HCT116 (cell line): ENCODE measurements around the gene FCRL6. TPM values are rescaled to one million over a fixed set of nuclear protein-coding genes. Genes with fewer than 3 reads are reported as not detected.

Source experiments
- ATAC-seq: fragments of 200-7000 bp; cut with Tn5 transposase; 2 replicates; pipeline ENCODE4 v1.9.1; 2020; ENCODE audit warnings: mild to moderate bottlenecking, moderate library complexity
- BruUV-seq: library from RNA; stranded (reverse); fragments of 400-500 nt; replicated peaks from 2 replicates; lab custom pipeline; 2021; lab: Mats Ljungman, UMichigan
- CTCF ChIA-PET: fragments of 300-600 bp; sonication (Branson Sonifier 250); formaldehyde crosslinking; loops from one replicate; lab custom pipeline; 2021; ENCODE audit warnings: antibody characterized with exemption; lab: Charles Lee
- POLR2A ChIA-PET: fragments of 300-600, 350-600 bp; sonication (Branson Sonifier 250); formaldehyde crosslinking; loops from one replicate; lab custom pipeline; 2021; ENCODE audit warnings: antibody characterized with exemption; lab: Charles Lee
- RAD21 ChIA-PET, 2 experiments: fragments of 300-600 bp; sonication (Branson Sonifier 250); formaldehyde crosslinking; loops; one replicate each; lab custom pipeline; 2023; ENCODE audit warnings: low total read pairs in 2 of 2; ENCODE audit not compliant: uncharacterized antibody in 2 of 2, unreplicated experiment in 2 of 2, low non-redundant PET in 1 of 2; lab: Charles Lee
- DNase-seq: peaks from one replicate; pipeline ENCODE4 v3.0.0-alpha.2; 2010; ENCODE audit warnings: low read depth, low spot score
- H2AFZ ChIP-seq: fragments of 200-600 bp; shearing (Covaris generic), sonication (generic); 2 replicates; pipeline ENCODE4 v1.6.1; 2017; ENCODE audit warnings: low read depth, mixed run types, mixed read lengths, antibody characterized with exemption, low read length; ENCODE audit not compliant: poor library complexity, severe bottlenecking
- H3K27ac ChIP-seq: 2 replicates; pipeline ENCODE4 v1.5.1; 2012; ENCODE audit warnings: low read depth, low read length
- H3K27me3 ChIP-seq: fragments of 200-600 bp; sonication (generic); 2 replicates; pipeline ENCODE4 v1.6.1; 2016; ENCODE audit warnings: mixed run types, low read length, mixed read lengths; ENCODE audit not compliant: insufficient read depth
- H3K36me3 ChIP-seq, 2 experiments: fragments of 200-500 bp in 1 of 2; fragments of 200-600 bp in 1 of 2; sonication (Bioruptor generic) in 1 of 2; sonication (generic) in 1 of 2; 2 replicates each; pipeline versions ENCODE4 v1.5.1 to v1.6.1; 2014 to 2016; ENCODE audit warnings: low read length in 2 of 2, inconsistent platforms in 1 of 2, mixed read lengths in 1 of 2, mixed run types in 1 of 2; ENCODE audit not compliant: insufficient read depth in 2 of 2, control insufficient read depth in 1 of 2
- H3K4me1 ChIP-seq, 2 experiments: fragments of 200-600 bp in 1 of 2; sonication (generic) in 1 of 2; 2 replicates each; pipeline versions ENCODE4 v1.5.1 to v1.6.1; 2012 to 2017; ENCODE audit warnings: low read length in 2 of 2, inconsistent platforms in 1 of 2, mild to moderate bottlenecking in 1 of 2, mixed read lengths in 1 of 2, mixed run types in 1 of 2, moderate library complexity in 1 of 2; ENCODE audit not compliant: insufficient read depth in 2 of 2, control insufficient read depth in 1 of 2
- H3K4me2 ChIP-seq: fragments of 200-600 bp; sonication (generic); 2 replicates; pipeline ENCODE4 v1.6.1; 2017; ENCODE audit warnings: mixed run types, low read length, mixed read lengths
- H3K4me3 ChIP-seq, 2 experiments: fragments of 200-600 bp in 1 of 2; sonication (generic) in 1 of 2; replicated peaks in 1 of 2; 2 replicates each; pipeline ENCODE4 v1.5.1; 2011 to 2016; ENCODE audit warnings: low read length in 2 of 2, control low read depth in 1 of 2, low read depth in 1 of 2, mild to moderate bottlenecking in 1 of 2, mixed read lengths in 1 of 2, mixed run types in 1 of 2
- H3K79me2 ChIP-seq: fragments of 200-600 bp; sonication (generic); 2 replicates; pipeline ENCODE4 v1.6.1; 2017; ENCODE audit warnings: mild to moderate bottlenecking, mixed run types, low read length, moderate library complexity, mixed read lengths; ENCODE audit not compliant: insufficient read depth
- H3K9ac ChIP-seq: fragments of 200-600 bp; sonication (generic); 2 replicates; pipeline ENCODE4 v1.6.1; 2016; ENCODE audit warnings: low read length, mixed read lengths
- H3K9me2 ChIP-seq: fragments of 200-600 bp; sonication (generic), shearing (Covaris generic); 2 replicates; pipeline ENCODE4 v1.6.1; 2017; ENCODE audit warnings: mixed run types, mild to moderate bottlenecking, moderate library complexity; ENCODE audit not compliant: insufficient read depth
- H3K9me3 ChIP-seq, 2 experiments: fragments of 200-500 bp in 1 of 2; fragments of 200-600 bp in 1 of 2; sonication (Bioruptor generic) in 1 of 2; sonication (generic) in 1 of 2; 2 replicates each; pipeline ENCODE4 v1.6.1; 2014 to 2017; ENCODE audit warnings: low read length in 2 of 2, mixed read lengths in 2 of 2, inconsistent platforms in 1 of 2, low read depth in 1 of 2, mild to moderate bottlenecking in 1 of 2, mixed run types in 1 of 2, moderate library complexity in 1 of 2; ENCODE audit not compliant: control insufficient read depth in 1 of 2, insufficient read depth in 1 of 2
- H4K20me1 ChIP-seq: fragments of 200-600 bp; sonication (generic), shearing (Covaris generic); 2 replicates; pipeline ENCODE4 v1.6.1; 2017; ENCODE audit warnings: mixed run types, mild to moderate bottlenecking, moderate library complexity; ENCODE audit not compliant: insufficient read depth
- ATF3 ChIP-seq: IDR thresholded peaks from 2 replicates; pipeline ENCODE4 v1.6.1; 2012
- CBX3 ChIP-seq: IDR thresholded peaks from 2 replicates; pipeline ENCODE4 v1.6.1; 2012; ENCODE audit warnings: low read depth
- CEBPB ChIP-seq: IDR thresholded peaks from 2 replicates; pipeline ENCODE4 v1.6.1; 2012; ENCODE audit warnings: low read depth
- CTCF ChIP-seq, 3 experiments: fragments of 200-600 bp in 1 of 3; sonication (generic) in 1 of 3; IDR thresholded peaks in 2 of 3; conservative IDR thresholded peaks in 1 of 3; 2 replicates each; pipeline ENCODE4 v1.5.1; 2012 to 2017; ENCODE audit warnings: low read depth in 2 of 3, low read length in 2 of 3, antibody characterized with exemption in 1 of 3, borderline replicate concordance in 1 of 3, control low read depth in 1 of 3, mild to moderate bottlenecking in 1 of 3, mixed read lengths in 1 of 3, mixed run types in 1 of 3, moderate library complexity in 1 of 3; ENCODE audit not compliant: insufficient read depth in 1 of 3
- EGR1 ChIP-seq: IDR thresholded peaks from 2 replicates; pipeline ENCODE4 v1.6.1; 2012; ENCODE audit warnings: low read depth
- FOSL1 ChIP-seq: IDR thresholded peaks from 2 replicates; pipeline ENCODE4 v1.6.1; 2012; ENCODE audit warnings: low read depth
- RAD21 ChIP-seq: IDR thresholded peaks from 2 replicates; pipeline ENCODE4 v1.6.1; 2012; ENCODE audit warnings: low read depth, mild to moderate bottlenecking
- REST ChIP-seq: IDR thresholded peaks from 2 replicates; pipeline ENCODE4 v1.6.1; 2012; ENCODE audit warnings: low read depth
- SIN3A ChIP-seq: IDR thresholded peaks from 2 replicates; pipeline ENCODE4 v1.6.1; 2012; ENCODE audit warnings: low read depth
- TCF7L2 ChIP-seq: IDR thresholded peaks from 2 replicates; pipeline ENCODE4 v1.7.0; 2011; ENCODE audit warnings: borderline replicate concordance, inconsistent platforms; ENCODE audit not compliant: insufficient read depth, insufficient read length; ENCODE audit errors: extremely low read depth
- ZFX ChIP-seq: fragments of 450-650 bp; IDR thresholded peaks from 2 replicates; pipeline ENCODE4 v1.6.1; 2017
- ZNF274 ChIP-seq: fragments of 200-500 bp; sonication (Bioruptor generic); IDR thresholded peaks from 2 replicates; pipeline ENCODE4 v1.6.1; 2014; ENCODE audit warnings: mild to moderate bottlenecking, low read depth, low read length, inconsistent platforms
- intact Hi-C: fragments of 100-400 bp; cut with micrococcal nuclease; formaldehyde crosslinking; loops from 2 replicates; pipeline ENCODE4 v1.10.0; 2022
- total RNA-seq: library from RNA; stranded (reverse); gene quantifications from one replicate; pipeline ENCODE4 v1.2.1, GENCODE V29; 2021; ENCODE audit not compliant: unreplicated experiment
- TF ChIP-seq, protein P1 (sequence below): IDR thresholded peaks from 2 replicates; pipeline ENCODE4 v1.6.1; 2012

The FCRL6 gene
- total RNA-seq, 1 experiment from 2014 or later = not detected

DNA sequence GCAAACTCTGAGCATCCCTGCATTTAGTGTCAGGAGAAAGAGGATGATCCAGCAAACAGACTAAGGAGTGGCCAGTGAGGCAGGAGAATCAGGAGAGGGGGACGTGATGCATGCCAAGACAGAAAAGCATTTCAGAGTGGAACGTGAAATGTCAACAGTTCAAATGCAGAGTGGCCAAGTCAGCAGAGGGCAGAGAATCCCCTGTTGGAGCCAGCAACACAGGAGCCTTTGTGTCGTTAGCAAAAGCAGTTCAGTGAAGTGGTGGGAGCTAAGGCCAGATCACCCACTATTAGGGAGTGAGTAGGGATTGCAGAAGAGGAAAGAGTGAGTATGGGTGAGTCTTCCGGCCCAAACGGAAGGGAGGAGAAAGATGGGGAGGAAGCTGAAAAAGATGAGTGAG lies 6.6 kb upstream of the FCRL6 start:
- TF ChIP-seq TCF7L2 = no peak
- no peak for TF ChIP-seq ZFX
- TF ChIP-seq ZNF274 = no peak
- no peak for TF ChIP-seq CEBPB
- Histone ChIP-seq H2AFZ (no peak overlapping the region), H3K79me2 (no peaks in the 10 kb centered on the region), H4K20me1 (no peaks in the 10 kb centered on the region), H3K4me2 (no peak overlapping the region), H3K9me3 (no peaks in the 10 kb centered on the region), H3K9ac (no peak overlapping the region), H3K27me3 (peaks cover 34% of the 10 kb centered on the region), H3K4me1 (no peaks in the 10 kb centered on the region), H3K4me3 (no peak overlapping the region), H3K27ac (no peak overlapping the region), H3K9me2 (no peaks in the 10 kb centered on the region), H3K36me3 (no peaks in the 10 kb centered on the region)
- RAD21 ChIA-PET = no interaction called here
- no TSS peak for BruUV-seq
- intact Hi-C loops = loop anchor here (5.0 to 10.0 kb wide), 3 partner anchors 57 to 583 kb away; no protein-coding TSS in a partner anchor
- POLR2A ChIA-PET = no interaction called here
- CTCF ChIA-PET = no interaction called here
- no peak for ATAC-seq
- no peak for DNase-seq

- Histone ChIP-seq H4K20me1 (no peaks in the 10 kb centered on the region), H3K79me2 (no peaks in the 10 kb centered on the region), H3K36me3 (no peaks in the 10 kb centered on the region), H3K4me3 (no peak overlapping the region), H3K9me3 (no peaks in the 10 kb centered on the region), H2AFZ (peak overlapping the region; percentile 84), H3K4me2 (no peak overlapping the region), H3K4me1 (no peaks in the 10 kb centered on the region), H3K27me3 (peaks cover 24% of the 10 kb centered on the region), H3K9me2 (no peaks in the 10 kb centered on the region), H3K27ac (no peak overlapping the region), H3K9ac (no peak overlapping the region)
- POLR2A ChIA-PET = interaction anchor here (0.9 to 2.7 kb wide), 2 partner anchors 10 to 92 kb away, joined by 5 to 35 read pairs; no protein-coding TSS in a partner anchor
- CTCF ChIA-PET = interaction anchor here (0.6 to 9.3 kb wide), 32 partner anchors 9 to 667 kb away, joined by 3 to 229 read pairs (median 4); partner anchors contain the start of genes DUSP23, IGSF8 and SLAMF8
- no TSS peak for BruUV-seq
- peak; percentile 90 for DNase-seq
- ATAC-seq = peak; percentile 97
- RAD21 ChIA-PET = interaction anchor here (0.6 to 3.0 kb wide), 6 partner anchors 92 to 590 kb away, joined by 3 to 38 read pairs (median 6); no protein-coding TSS in a partner anchor
- intact Hi-C loops = loop anchor here (1.0 to 10.0 kb wide), 6 partner anchors 53 to 638 kb away; no protein-coding TSS in a partner anchor
- no peak for TF ChIP-seq REST
- TF ChIP-seq, protein P1, sequence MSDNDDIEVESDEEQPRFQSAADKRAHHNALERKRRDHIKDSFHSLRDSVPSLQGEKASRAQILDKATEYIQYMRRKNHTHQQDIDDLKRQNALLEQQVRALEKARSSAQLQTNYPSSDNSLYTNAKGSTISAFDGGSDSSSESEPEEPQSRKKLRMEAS = peak; percentile 63
- peak; percentile 87 for TF ChIP-seq CBX3
- peak; percentile 96 for TF ChIP-seq RAD21
- no peak; the same call in 1 of the 2 replicates for TF ChIP-seq ATF3
- TF ChIP-seq ZFX = no peak
- no peak for TF ChIP-seq SIN3A
- no peak for TF ChIP-seq TCF7L2
- no peak for TF ChIP-seq FOSL1
- TF ChIP-seq CTCF (IDR thresholded peaks at IDR 0.05 in 2 of 3, conservative IDR thresholded peaks at IDR 0.05 in 1 of 3; ENCODE audit: borderline replicate concordance in 1 of 3, insufficient read depth in 1 of 3, low read depth in 2 of 3, low read length in 2 of 3) = peak; percentile 83 to 99 (median 91)
- no peak for TF ChIP-seq EGR1
- no peak for TF ChIP-seq ZNF274
Observed at GRCh38 chr1:159798893-159799292, 3.3 kb upstream of the FCRL6 start.
